ENCODE data around the gene YPEL2.

Gene YPEL2

DNA sequence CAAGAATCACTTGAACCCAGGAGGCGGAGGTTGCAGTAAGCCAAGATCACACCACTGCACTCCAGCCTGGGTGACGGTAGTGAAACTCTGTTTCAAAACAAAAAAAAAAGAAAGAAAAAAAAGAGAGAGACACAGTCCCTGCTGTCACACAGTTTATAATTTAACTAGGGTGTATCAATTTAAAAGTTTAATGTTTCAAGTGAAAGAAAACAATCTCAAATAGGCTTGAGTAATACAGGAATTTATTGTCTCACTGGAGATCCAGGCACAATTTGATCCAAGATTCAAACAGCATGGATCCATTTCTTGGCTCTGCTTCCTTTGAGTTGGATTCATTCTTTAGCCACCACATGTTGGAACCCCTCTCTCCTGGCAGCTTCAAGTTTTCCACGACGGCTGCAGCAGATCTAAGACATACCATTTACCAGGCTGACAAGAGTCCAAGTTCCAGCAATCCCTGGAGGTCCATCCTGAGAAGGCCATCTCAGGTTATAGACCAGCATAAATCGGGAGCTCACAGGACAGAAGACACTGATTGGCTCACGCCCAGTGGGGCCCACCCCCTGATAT, 97.5 kb downstream of the YPEL2 start:
- DNase-seq (ENCODE audit: low read depth, low spot score), result no peak

DNA sequence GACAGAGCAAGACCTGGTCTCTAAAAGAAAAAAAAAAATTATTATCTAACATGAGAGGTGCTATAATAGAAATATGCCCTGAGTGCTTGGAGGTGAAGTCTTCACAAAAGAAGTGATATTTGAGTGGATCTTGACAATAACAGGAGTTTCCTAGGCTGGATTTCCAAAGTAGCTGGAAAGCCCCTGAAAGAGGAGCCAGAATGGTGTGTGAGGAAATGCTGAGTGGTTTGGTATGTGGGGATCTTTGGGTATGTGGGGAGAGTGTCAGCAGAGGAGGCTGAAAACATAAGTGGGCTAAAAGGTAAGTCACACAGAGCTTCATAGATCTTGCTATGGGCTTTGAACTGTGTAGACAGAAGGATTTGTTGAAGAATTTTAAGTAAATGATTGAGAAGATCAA, 100.1 kb downstream of the YPEL2 start:
- DNase-seq (ENCODE audit: low read depth, low spot score), result no peak

DNA sequence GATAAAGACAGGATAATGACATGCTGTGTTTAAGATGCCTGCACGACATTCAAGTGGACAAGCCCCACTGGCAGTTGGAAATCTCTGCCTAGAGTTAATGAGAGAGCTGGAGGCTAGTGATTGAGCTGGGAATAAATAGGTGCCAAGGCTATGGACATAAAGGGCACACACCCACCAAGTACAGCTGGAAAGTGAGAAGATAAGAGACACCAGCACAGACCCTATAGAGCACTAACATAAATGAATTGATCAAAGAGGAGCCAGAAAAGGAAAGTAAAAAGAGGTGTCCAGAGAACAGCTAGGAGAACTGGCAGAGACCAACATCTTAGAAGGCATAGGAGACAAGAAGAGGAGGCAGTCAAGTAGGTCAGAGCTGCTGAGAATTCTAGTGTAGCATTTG, 101.2 kb downstream of the YPEL2 start:
- no peak for DNase-seq (ENCODE audit: low read depth, low spot score)

DNA sequence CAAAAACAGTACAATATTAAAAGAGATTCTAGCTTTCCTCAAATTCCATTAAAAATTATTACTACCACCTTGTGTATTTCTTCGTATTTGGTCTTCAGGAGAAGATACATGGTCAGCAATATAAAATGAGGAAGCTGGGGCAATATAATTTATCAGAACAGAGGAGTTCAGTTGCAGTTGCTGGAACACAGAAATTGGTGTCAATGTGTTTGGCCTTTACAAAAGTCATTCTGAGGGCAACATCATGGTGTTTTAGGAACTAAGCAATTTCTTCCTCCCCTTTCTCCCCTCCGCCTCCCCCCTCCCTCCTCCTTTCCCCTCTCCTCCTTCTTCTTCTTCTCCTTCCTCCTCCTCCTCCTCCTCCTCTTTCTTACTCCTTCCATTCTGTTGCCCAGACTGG, 102.1 kb downstream of the YPEL2 start:
- no peak for DNase-seq (ENCODE audit: low read depth, low spot score)

DNA sequence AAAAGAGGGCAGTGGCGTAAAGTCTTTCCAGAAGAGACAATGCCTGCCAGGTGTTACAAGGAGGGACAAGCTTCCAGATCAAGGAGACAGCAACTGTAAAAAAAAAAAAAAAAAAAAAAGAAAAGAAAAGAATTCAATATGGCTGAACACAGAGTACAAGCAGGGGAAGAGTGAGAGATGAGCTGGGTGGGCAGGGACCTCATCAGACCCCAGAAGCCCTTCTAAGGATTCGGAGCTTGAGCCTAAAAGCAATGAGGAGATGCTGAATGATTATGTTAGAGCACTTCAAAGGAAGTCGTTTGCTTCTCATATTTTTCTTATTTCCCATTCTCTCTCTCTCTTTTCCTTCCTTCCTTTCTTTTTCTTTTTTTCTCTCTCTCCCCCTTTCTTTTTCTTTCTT, 103.0 kb downstream of the YPEL2 start:
- DNase-seq (ENCODE audit: low read depth, low spot score), result no peak

DNA sequence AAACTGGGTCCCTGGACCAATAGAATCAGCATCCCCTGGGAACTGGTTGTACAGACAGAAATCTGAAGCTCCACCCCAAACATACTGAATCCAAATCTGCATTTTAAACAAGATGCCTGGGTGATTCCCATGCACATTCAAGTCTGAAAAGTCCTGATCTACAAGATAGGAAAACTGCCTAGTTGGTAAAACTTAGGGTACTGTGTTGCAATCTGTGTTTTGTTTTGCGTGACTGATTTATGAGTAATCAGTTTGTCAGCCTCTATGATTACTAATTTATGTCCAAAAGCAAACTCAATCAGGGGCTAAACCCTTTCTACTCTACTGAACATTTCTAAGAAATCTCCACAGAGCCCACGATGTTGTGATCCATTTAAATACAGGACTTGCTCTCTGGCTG, 103.8 kb downstream of the YPEL2 start:
- no peak for DNase-seq (ENCODE audit: low read depth, low spot score)

DNA sequence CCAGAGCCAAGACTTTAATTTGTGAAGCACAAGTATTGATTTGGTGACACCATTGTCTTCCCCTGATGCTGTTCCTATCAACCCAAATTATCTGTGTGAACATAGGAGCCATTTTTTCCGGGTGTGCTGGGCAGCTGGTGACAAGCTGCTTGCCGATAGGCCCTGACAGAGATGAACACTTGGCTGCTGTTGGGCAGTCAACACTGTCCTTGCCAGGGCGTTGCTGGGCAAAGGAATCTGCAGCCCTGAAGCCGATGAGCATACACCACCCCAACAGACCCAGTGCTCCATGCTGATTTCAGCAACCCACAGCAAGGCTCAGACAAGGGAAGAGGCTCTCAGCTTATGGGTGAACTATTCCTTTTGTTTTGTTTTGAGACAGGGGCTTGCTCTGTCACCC, 105.4 kb downstream of the YPEL2 start:
- DNase-seq (ENCODE audit: low read depth, low spot score), result no peak

DNA sequence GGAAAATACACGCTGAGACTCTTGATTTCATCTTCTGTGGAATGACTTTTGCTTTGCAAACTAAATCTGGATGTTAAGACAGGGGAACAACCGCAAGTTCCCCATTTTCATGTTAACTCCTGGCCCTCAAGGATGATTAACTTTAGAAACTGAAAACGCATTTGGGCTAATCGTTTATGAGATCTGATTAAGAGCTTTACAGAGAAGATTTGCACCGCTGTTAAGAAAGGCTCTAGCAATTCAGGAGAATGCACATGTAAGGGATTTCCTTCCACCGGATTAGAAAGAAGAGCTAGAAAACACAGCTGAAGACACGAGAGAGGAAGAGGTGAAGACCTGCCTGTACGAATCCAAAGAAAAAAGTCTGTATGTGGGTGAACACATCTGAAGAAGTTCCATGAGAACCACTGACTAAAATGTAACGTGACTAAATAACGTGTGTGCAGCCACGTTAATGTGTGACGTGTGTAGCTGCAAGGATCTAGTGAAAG, 106.4 kb downstream of the YPEL2 start:
- DNase-seq (ENCODE audit: low read depth, low spot score), result no peak

DNA sequence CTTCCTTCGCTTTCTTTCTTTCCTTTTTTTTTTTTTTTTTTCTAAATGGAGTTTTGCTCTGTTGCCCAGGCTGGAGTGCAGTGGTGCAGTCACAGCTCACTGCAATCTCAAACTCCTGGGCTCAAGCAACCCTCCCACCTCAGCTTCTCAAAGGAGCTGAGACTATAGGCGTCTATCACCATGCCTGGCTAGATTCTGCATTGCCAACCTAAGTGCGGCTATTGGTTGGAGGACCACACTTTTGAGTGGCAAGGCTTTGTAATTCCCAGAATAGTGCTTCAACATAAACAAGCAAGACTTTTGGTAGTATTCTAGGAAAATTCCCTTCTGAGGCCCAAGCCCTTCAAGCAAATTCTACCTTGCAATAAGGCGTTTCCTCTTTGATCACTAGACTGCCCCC, 107.8 kb downstream of the YPEL2 start:
- no peak for DNase-seq (ENCODE audit: low read depth, low spot score)

DNA sequence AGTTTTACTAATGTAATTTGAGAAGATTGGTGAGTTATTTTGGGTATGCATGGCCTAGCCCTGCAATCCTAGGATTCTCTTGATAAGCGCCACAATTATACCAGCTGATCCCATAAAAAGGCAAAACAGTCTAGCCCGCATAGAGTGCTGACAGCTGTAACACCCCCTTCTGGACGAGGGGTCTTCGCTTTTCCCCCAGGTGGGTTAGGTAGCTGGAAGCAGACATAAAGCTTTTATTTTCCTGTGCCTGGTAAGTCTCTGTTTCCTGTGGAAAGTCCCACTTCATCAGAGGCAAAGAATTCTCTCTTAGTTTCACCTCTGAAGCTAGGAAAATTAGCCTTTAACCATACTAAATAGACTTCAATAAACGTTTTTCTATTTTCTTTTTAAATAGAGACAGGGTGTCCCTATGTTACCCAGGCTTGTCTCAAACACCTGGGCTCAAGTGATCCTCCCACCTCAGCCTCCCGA, 108.3 kb downstream of the YPEL2 start:
- no peak for DNase-seq (ENCODE audit: low read depth, low spot score)

DNA sequence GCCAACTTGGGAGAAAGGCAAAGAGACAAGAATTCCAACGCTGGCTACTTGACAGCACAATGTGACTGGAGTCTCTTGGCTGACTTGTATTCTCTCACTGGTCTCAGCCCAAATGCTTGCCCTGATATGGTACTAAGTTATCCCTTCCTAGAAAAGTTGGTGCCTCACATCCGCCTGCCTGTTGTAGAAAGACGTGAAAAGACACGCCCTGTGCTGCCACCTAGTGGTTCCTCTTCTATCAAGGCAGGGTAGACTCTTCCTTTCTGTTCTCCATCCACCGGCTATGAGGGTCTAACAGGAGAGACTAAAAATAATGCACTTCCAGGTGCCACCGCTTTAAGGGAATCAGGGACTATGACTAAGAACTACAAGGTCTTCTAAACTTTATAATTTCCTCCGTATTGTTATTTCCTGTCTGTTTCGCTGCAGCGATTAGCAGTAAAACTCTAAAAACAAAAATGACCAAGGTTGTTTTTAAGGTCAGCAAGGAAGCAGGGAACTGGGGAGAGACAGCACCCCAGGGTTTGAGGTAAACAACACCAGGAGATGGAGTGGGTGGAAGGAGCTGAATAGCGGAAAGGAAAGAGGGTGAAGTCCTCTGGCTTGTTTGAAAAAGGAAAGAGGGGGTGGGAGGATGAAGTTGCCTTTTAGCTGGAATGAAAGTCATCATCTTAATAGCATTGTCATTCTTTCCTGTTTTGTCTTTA, 109.5 kb downstream of the YPEL2 start:
- DNase-seq (ENCODE audit: low read depth, low spot score), result peak; percentile 59

DNA sequence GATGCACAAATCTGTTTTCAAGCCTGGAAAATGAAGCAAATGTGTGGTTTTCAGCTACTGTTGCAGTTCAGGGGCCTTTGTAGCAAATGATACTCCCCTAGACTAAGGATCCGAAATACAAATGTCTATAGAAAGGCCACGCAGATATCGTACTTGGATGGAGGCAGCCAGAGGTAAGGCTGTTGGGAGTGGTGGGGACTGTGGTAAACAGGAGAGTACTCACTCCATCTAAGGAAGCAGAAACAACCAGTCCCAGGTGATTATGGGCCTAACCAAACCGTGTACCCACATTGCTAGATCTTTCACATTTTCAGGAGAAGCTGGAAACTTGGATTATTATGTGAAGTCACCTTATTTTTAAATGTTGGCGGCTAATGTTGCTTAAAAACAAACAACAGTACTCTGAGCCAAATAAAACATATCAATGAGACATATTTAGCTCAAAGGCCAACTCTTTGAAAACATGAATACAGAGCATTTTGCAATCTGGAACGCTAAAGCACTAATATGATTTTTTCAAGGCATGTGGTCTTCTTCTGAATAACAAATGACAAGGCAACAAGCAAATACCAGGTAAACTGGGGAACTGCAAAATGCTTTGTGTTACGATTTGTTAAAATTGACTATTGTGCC, 110.1 kb downstream of the YPEL2 start:
- DNase-seq (ENCODE audit: low read depth, low spot score), result no peak

DNA sequence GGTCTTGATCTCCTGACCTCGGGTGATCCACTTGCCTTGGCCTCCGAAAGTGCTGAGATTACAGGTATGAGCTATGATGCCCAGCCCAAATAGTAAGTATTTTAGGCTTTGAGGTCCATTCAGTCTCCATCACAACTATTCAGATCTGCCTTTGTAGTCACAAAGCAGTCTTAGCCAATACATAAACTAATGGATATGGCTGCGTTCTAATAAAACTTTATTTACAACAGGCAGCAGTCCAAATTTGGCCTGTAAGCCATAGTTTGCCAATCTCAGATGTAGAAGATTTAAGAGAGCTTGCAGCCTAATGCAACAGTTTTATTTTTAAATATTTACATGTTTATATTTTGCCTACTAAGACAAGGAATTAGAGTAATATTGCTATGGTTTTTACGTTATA, 111.7 kb downstream of the YPEL2 start:
- no peak for DNase-seq (ENCODE audit: low read depth, low spot score)
